Adrenal gland (tissue), 5 donors: ENCODE measurements around the gene CWC27.

Source experiments
- POLR2A ChIP-seq, 2 donors: fragments of 450-650 bp; IDR thresholded peaks; one replicate each; pipeline ENCODE4 v1.6.1; 2017; ENCODE audit warnings: antibody characterized with exemption in 2 of 2, mild to moderate bottlenecking in 2 of 2, moderate library complexity in 1 of 2
- TF ChIP-seq, protein P1 (sequence below), 6 experiments: fragments of 450-650 bp in 4 of 6; fragments of 200-600 bp in 2 of 6; sonication (generic) in 1 of 6; IDR thresholded peaks; 1 replicate in 5 of 6; 2 replicates in 1 of 6; pipeline versions ENCODE4 v1.5.1 to v1.8.0; 2016 to 2021; ENCODE audit warnings: antibody characterized with exemption in 6 of 6, mild to moderate bottlenecking in 2 of 6, moderate library complexity in 1 of 6
- donor health status: DM: no; HTN: no; CAD: no.

DNA sequence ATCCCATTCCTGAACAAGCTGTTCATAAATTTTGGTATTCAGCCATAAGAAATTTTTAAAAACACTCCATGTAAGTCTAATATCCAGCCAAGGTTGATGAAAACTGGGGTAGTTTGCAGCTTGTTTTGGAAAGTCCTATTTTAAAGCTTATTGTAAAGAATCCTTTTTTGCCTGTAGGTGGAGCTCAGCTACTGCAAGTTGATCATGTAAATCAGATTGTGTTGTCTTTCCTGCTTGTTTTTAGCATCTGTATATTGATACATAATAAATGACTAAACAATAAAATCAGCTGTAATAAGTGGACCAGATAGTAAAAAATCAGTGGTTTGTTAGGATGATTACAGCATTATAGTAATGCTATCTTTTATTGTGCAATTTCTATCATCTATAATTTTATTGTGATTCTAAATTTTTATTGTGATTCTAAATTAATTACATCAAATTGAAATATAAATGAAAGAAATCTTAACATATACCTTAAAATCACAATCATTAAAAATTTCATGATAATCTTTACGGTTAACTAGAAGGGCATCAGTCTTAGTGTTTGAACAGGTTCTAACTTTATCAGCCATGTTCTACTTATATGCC is 42.4 kb downstream of the CWC27 start:
- TF ChIP-seq, protein P1, sequence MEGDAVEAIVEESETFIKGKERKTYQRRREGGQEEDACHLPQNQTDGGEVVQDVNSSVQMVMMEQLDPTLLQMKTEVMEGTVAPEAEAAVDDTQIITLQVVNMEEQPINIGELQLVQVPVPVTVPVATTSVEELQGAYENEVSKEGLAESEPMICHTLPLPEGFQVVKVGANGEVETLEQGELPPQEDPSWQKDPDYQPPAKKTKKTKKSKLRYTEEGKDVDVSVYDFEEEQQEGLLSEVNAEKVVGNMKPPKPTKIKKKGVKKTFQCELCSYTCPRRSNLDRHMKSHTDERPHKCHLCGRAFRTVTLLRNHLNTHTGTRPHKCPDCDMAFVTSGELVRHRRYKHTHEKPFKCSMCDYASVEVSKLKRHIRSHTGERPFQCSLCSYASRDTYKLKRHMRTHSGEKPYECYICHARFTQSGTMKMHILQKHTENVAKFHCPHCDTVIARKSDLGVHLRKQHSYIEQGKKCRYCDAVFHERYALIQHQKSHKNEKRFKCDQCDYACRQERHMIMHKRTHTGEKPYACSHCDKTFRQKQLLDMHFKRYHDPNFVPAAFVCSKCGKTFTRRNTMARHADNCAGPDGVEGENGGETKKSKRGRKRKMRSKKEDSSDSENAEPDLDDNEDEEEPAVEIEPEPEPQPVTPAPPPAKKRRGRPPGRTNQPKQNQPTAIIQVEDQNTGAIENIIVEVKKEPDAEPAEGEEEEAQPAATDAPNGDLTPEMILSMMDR (IDR thresholded peaks at IDR 0.05), result peak; percentile 51 to 78 (median 65)
- TF ChIP-seq POLR2A (IDR thresholded peaks at IDR 0.05), result no peak
